ENCODE data around the gene ALDH1B1.

GRCh38 chr9:38443597-38443996 is 51.1 kb downstream of the ALDH1B1 start:
- no peak for TF ChIP-seq CTCF (conservative IDR thresholded peaks at IDR 0.05; ENCODE audit: low read depth, low read length)
- TF ChIP-seq EZH2 (IDR thresholded peaks at IDR 0.05; ENCODE audit: low read length, unreplicated experiment): no peak

All from PC-3 (cell line).